Muscle layer of colon (tissue), 2 donors: ENCODE data around the gene ITIH2.

Source experiments
- H3K27ac ChIP-seq: one replicate; pipeline ENCODE4 v1.7.0; 2013; ENCODE audit warnings: low read depth, mild to moderate bottlenecking, low read length, moderate library complexity
- H3K27me3 ChIP-seq, 2 donors: one replicate each; pipeline ENCODE4 v1.7.0; 2013; ENCODE audit warnings: low read length in 2 of 2, mild to moderate bottlenecking in 2 of 2; ENCODE audit not compliant: insufficient read depth in 2 of 2, control insufficient read depth in 1 of 2
- H3K36me3 ChIP-seq: one replicate; pipeline ENCODE4 v1.7.0; 2013; ENCODE audit warnings: mild to moderate bottlenecking, low read length; ENCODE audit not compliant: insufficient read depth
- H3K4me1 ChIP-seq: one replicate; pipeline ENCODE4 v1.7.0; 2013; ENCODE audit warnings: mild to moderate bottlenecking, low read length; ENCODE audit not compliant: insufficient read depth
- H3K4me3 ChIP-seq, 2 donors: one replicate each; pipeline ENCODE4 v1.7.0; 2013; ENCODE audit warnings: low read length in 2 of 2, low read depth in 1 of 2, mild to moderate bottlenecking in 1 of 2, moderate library complexity in 1 of 2
- H3K9ac ChIP-seq: one replicate; pipeline ENCODE4 v1.7.0; 2013; ENCODE audit warnings: low read length
- H3K9me3 ChIP-seq: one replicate; pipeline ENCODE4 v1.7.0; 2013; ENCODE audit warnings: mild to moderate bottlenecking, low read length
- donor health status: abdominal sarcoma.
- donor health status: Adenocarcinoma of cecum.

ITIH2 gene

GRCh38 chr10:7788639-7789286, 85.6 kb downstream of the ITIH2 start:
- Histone ChIP-seq H3K27me3 (no peaks in the 10 kb centered on the region), H3K9ac (peak overlapping the region; percentile 88), H3K4me1 (peaks cover 51% of the 10 kb centered on the region)

GRCh38 chr10:7789390-7789789, 86.3 kb downstream of the ITIH2 start:
- Histone ChIP-seq H3K9me3 (no peaks in the 10 kb centered on the region), H3K27me3 (no peaks in the 10 kb centered on the region), H3K4me1 (peaks cover 58% of the 10 kb centered on the region), H3K4me3 (peak overlapping the region; percentile 95 to 100), H3K27ac (no peak overlapping the region), H3K36me3 (peaks cover 4% of the 10 kb centered on the region), H3K9ac (peak overlapping the region; percentile 88)

More at GRCh38 chr10:7788639-7789286, 85.6 kb downstream of the ITIH2 start:
- H3K27ac ChIP-seq: peak overlapping the region; percentile 82
- H3K36me3 ChIP-seq: peaks cover 4% of the 10 kb centered on the region
- no peaks in the 10 kb centered on the region for H3K9me3 ChIP-seq
- peak overlapping the region; percentile 95 to 100 for H3K4me3 ChIP-seq

DNA sequence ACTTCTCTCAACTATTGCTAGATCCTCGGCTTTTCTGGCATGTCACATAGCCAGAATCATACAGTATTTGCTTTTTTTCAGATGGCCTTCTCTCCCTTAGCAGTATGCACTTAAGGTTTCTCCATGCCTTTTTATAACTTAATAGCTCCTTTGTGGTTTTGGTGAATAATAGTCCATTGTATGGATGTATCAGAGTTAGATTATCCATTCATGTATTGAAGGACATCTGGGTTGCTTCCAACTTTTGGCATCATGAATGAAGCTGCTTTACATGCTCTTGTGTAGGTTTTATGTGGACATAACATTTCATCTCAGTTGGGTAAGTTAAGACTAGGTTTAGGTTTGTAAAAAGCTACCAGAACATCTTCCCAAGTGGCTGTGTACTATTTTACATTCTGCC, 89.4 kb downstream of the ITIH2 start:
- H3K9me3 ChIP-seq: no peaks in the 10 kb centered on the region
- H3K36me3 ChIP-seq: peaks cover 12% of the 10 kb centered on the region
- H3K27me3 ChIP-seq: no peaks in the 10 kb centered on the region
- H3K4me3 ChIP-seq: no peak overlapping the region
- H3K27ac ChIP-seq: no peak overlapping the region
- no peak overlapping the region for H3K9ac ChIP-seq
- H3K4me1 ChIP-seq: peaks cover 58% of the 10 kb centered on the region

- Histone ChIP-seq H3K27ac (no peak overlapping the region), H3K36me3 (peaks cover 22% of the 10 kb centered on the region), H3K4me3 (no peak overlapping the region), H3K9ac (no peak overlapping the region), H3K4me1 (peaks cover 52% of the 10 kb centered on the region), H3K27me3 (no peaks in the 10 kb centered on the region), H3K9me3 (no peaks in the 10 kb centered on the region)
These were observed 91.3 kb downstream of the ITIH2 start for GRCh38 chr10:7794251-7795026.

DNA sequence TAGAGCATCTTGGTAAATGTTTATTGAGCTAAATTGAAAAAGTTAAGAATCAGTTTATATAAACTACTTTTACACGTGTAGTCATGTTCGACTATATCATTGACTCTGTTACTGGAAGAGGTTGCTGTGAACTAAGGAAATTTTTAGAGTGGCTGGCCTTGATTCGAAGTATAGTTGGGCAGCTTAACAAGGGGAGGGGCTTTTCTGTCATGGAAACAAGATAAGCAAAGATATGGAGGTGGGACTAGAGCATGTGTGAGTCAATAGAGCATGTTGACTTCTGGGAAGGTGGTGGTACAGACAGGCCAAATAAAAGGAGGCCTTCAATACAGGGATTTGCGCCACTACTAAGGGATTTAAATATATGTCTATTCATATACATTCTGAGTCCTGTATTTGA, 92.5 kb downstream of the ITIH2 start:
- Histone ChIP-seq H3K4me1 (peaks cover 40% of the 10 kb centered on the region), H3K9me3 (no peaks in the 10 kb centered on the region), H3K4me3 (no peak overlapping the region), H3K27ac (no peak overlapping the region), H3K36me3 (peaks cover 30% of the 10 kb centered on the region), H3K9ac (no peak overlapping the region), H3K27me3 (no peaks in the 10 kb centered on the region)

- Histone ChIP-seq H3K9me3 (no peaks in the 10 kb centered on the region), H3K27me3 (no peaks in the 10 kb centered on the region), H3K36me3 (peaks cover 49% of the 10 kb centered on the region), H3K4me1 (peaks cover 23% of the 10 kb centered on the region), H3K9ac (no peak overlapping the region), H3K27ac (no peak overlapping the region), H3K4me3 (no peak overlapping the region)
These were observed 94.5 kb downstream of the ITIH2 start for GRCh38 chr10:7797582-7797981.
